ENCODE data around the gene ABCB10.
A peak's percentile ranks its signal among the peaks of the same experiment; 100 is the strongest.

DNA sequence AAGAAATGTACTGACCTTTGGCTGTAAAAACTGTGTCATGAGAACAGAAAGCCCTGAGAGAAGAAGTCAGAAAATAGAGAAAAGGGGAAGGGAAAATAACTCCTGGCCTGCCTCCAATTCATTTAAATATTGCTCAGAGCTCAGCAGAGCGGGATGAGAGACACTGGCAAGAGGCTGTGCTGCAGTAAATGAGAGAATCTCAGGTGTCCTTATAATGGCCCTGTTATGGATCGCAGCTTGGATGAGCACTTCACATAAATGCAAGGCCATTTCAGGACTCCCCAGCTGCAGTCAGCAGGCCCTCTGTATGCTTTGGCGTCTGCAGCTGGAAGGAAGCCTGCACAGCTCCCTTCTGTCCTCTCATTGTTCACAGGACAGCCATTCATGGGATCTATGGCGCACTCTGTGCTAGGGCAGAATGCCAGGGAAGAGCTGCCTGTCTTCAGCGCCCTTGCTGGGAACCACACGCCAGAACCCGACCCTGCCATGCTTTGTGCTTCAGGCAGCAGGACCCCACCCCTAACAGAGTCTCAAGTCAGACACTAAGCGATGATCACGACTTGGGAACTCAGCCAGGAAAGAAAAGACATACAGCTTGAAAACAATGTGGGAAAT lies 20.7 kb upstream of the ABCB10 start:
- no peak for TF ChIP-seq POLR2AphosphoS5 (IDR thresholded peaks at IDR 0.05; ENCODE audit: low read depth, low read length)
- no peak for TF ChIP-seq TAF1 (IDR thresholded peaks at IDR 0.05; ENCODE audit: low read depth, low read length)
- TF ChIP-seq POLR2A (IDR thresholded peaks at IDR 0.05; ENCODE audit: low read depth, low read length) = no peak
- no peak for TF ChIP-seq PAX5 (IDR thresholded peaks at IDR 0.05; ENCODE audit: insufficient read depth, low read length, severe bottlenecking)
- TF ChIP-seq POU2F2 (IDR thresholded peaks at IDR 0.05; ENCODE audit: low read depth, low read length) = peak; percentile 67; the same call in 1 of the 2 replicates

Measured in GM12891 (cell line).